ENCODE results near the gene TMTC1. TPM values are rescaled to one million over a fixed set of nuclear protein-coding genes. Genes with fewer than 3 reads are reported as not detected.

The TMTC1 gene
- total RNA-seq, 1 experiment from 2014 or later: 10.7 TPM

GRCh38 chr12:29781705-29782266 is 2.0 kb downstream of the TMTC1 start:
- no peak for DNase-seq (ENCODE audit: extremely low read depth, low read depth)

DNA sequence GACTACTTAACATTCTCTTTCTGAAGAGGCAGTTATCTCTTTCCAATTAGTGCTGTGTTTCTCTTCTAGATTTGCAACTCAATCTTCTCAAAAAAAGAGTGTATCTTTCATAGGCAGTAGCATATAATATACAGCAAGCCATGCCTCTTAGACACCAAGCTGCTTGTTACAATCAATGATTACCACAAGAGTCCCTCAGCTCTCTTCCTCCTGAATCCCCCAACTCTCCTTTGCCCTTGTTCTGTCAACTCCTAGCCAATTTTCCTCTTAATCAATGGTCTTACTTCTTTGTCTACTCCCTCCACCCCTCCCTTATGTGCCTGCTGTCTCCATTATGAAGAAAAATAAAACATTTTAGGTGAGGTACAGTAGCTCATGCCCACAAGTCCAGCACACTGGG is 2.6 kb downstream of the TMTC1 start:
- no peak for DNase-seq (ENCODE audit: extremely low read depth, low read depth)

DNA sequence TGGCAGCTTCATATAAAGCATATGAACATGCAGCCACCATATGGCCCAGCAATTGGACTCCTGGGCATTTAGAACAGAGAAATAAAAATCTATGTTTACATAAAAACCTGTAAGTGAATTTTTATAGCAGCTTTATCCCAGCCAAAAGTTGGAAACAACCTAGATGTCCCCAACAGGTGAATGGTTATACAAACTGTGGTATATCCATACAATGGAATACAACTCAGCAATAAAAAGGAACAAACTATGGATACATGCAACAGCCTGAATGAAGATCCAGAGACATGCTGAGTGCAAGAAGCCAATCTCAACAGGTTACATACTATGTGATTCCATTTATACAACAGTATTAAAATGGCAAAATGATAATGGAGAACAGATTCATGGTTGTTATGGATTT is 3.7 kb downstream of the TMTC1 start:
- no peak for DNase-seq (ENCODE audit: extremely low read depth, low read depth)

DNA sequence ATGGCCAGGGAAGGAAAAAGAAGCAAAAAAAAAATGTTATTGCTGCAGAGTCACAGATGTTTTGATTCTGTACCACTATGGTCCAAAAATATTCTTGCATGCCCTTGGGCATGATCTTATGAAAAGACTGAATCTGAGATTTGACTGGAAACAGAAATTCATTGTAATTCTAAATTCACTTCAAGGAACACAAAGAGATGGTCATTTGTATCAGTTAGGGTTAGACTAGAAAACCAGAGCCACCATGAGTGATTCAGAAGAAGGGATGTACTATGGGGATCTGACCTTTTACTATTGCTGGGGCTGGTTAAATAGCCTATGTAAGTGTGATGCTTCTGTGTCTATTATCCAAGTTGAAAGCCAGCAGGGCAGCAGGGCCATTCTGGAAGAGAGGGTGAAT is 5.2 kb downstream of the TMTC1 start:
- no peak for DNase-seq (ENCODE audit: extremely low read depth, low read depth)

DNA sequence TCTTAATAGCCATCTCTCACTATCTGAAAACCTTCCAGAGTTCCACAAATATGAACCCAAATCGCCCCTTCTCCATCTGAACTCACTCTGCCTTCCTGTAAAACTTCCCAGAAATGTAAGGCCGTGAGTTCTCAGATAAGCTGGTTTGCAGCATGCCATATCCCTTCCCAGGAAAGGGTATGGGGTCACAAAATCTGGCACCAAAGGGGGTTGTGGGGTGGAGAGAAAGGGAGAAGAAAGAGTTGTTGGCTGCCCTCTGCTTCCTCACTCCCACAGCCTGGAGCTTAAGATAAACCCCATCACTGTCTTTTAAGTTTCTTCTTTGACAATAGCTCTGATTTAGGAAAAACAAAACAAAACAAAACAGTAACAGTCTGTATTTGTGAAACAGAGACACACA is 10.7 kb downstream of the TMTC1 start:
- DNase-seq (ENCODE audit: extremely low read depth, low read depth): no peak

GRCh38 chr12:29771786-29772185 is 12.0 kb downstream of the TMTC1 start:
- no peak for DNase-seq (ENCODE audit: extremely low read depth, low read depth)

- no peak for DNase-seq (ENCODE audit: extremely low read depth, low read depth)
Measured at GRCh38 chr12:29771165-29771564, 12.6 kb downstream of the TMTC1 start.

GRCh38 chr12:29769162-29769858 is 14.4 kb downstream of the TMTC1 start:
- no peak for DNase-seq (ENCODE audit: extremely low read depth, low read depth)

- DNase-seq (ENCODE audit: extremely low read depth, low read depth): no peak
Measured at GRCh38 chr12:29768372-29768771, 15.4 kb downstream of the TMTC1 start.

DNA sequence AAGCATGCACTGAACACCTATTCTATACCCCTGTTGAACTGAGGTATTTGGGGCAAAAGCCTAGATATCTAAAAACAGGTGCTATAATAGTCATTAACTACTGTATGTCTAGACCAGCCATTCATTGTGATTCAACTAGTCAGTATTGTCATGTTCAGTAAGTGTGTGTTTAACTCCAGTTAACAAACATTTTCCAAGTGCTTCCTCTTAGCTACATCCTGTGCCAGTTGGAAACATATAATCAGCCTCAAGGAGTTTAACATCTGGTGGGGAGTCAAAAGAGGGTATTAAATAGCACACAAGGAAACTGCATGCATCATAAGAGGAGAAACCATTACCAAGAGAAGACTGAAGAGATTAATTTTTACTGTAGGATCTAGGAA is 20.4 kb downstream of the TMTC1 start:
- no peak for DNase-seq (ENCODE audit: extremely low read depth, low read depth)

- no peak for DNase-seq (ENCODE audit: extremely low read depth, low read depth)
Measured at GRCh38 chr12:29762637-29763300, 21.0 kb downstream of the TMTC1 start.

DNA sequence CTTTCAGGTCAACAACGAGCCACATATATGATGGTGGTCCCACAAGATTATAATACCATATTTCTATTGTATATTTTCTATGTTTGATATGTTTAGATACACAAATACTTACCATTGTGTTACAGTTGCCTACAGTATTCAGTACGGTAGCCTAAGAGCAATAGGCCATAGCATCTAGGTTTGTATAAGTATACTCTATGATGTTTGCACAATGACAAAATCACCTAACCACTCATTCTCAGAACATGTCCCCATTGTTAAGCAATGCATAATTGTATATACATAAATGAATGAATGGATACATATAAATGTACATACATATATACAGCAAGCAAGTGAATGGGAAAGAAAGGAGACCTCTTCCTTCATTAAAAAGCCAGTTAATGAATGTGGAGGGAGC is 23.8 kb downstream of the TMTC1 start:
- DNase-seq (ENCODE audit: extremely low read depth, low read depth): no peak

- no peak for DNase-seq (ENCODE audit: extremely low read depth, low read depth)
Measured at GRCh38 chr12:29756741-29757390, 26.9 kb downstream of the TMTC1 start.

DNA sequence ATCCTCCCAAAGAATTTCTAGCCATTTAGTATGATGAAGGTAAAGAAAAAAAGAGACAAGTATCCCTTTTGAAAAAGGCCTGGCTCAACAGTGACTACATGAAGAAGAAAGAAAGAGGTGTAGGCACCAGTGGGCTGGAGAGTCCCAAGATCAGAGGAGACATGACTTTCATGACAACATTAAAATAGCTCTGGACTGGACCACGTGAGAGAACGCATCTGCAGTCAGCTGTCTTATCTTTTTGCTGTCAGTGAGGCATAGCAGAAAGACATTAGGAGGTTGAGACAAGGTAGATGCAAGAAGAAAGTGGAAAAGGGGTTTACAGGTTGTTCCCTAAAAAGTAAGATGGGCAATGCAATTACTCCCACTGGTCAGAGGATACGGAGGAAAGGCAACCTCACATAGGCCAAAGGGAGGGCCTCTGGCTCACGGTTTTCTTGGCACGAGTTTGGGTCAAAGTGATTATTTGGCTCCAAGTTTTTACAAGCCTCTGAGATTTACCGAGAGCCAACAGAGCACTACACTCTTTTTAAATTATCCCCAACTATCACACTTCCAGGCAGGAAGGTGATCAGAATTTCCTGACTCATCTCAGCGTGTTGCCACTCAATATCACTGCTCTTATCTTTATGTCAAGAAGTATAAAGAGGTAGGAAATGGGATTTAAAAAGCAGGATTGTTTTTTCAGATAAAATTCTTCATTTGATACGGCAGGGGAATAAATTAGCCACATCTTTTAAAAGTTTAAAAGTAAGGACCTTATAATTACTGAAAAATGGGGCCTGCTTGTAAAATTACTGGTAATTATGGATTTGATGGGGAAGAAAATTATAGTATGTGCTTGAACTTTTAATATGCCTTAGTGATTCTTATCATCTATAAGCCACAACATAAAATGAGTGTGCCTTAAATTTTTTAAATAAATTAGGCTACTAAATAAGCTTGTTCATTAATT is 29.2 kb downstream of the TMTC1 start:
- no peak for DNase-seq (ENCODE audit: extremely low read depth, low read depth)

DNA sequence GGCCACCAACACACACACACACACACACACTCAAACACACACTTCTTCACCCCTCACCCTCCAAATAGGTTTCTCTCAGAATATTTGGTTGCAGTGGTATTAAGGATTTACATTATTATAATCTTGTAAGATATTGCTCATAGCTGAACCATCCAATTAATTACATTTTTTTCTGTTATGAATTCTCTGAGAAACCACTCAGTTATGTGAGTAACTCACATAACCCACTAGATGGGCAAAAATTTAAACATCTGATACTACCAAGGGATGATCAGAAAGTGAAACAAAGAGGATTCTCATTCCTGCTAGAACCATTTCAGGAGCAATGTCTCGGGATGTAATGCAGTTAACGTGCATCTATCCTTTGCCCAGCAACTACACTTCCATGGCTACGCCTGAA is 31.6 kb downstream of the TMTC1 start:
- DNase-seq (ENCODE audit: extremely low read depth, low read depth): no peak

DNA sequence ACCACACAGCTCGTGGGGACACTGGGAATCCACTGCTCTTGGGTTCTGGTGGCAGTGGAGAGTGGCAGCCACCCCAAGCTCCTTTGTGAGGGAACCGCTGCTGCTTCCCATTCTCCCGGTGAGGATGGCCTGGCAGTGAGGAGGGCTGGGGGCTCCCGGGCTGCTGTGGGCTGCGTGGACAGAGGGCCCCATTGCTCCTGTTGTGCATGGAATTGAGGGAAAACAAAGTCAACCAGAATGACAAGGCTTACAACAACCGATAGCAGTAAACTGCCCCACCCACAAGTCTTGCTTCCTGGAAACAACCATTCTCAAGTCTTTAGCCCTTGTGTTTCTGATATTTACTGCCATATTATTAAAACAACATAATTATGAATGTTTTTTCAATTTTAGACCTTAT is 32.1 kb downstream of the TMTC1 start:
- DNase-seq (ENCODE audit: extremely low read depth, low read depth): no peak

GRCh38 chr12:29750928-29751220 is 32.9 kb downstream of the TMTC1 start:
- DNase-seq (ENCODE audit: extremely low read depth, low read depth): no peak

GRCh38 chr12:29750131-29750927 is 33.4 kb downstream of the TMTC1 start:
- DNase-seq (ENCODE audit: extremely low read depth, low read depth): no peak

- DNase-seq (ENCODE audit: extremely low read depth, low read depth): no peak
Measured at GRCh38 chr12:29744365-29744764, 39.4 kb downstream of the TMTC1 start.

GRCh38 chr12:29743801-29744200 is 39.9 kb downstream of the TMTC1 start:
- DNase-seq (ENCODE audit: extremely low read depth, low read depth): peak; percentile 29
